Upper lobe of right lung (tissue), 1 donor: Measurements from ENCODE around the gene NUDT1. TPM values are rescaled to one million over a fixed set of nuclear protein-coding genes. Genes with fewer than 3 reads are reported as not detected.
"Not testable (repeated sequence)": the region's sequence is repeated elsewhere in the genome, so short reads cannot be mapped to it uniquely, and the experiment has no call there.

Experiments used
- ATAC-seq: fragments of 200-7000 bp; cut with Tn5 transposase; one replicate; pipeline ENCODE4 v1.9.1; 2020; ENCODE audit warnings: mild to moderate bottlenecking, moderate library complexity
- DNase-seq: peaks from one replicate; pipeline ENCODE4 v3.0.0-alpha.2; 2020
- H3K27ac ChIP-seq: fragments of 200-600 bp; one replicate; pipeline ENCODE4 v1.8.0; 2022
- H3K27me3 ChIP-seq: fragments of 200-600 bp; one replicate; pipeline ENCODE4 v1.8.0; 2022; ENCODE audit warnings: mild to moderate bottlenecking
- H3K36me3 ChIP-seq: fragments of 200-600 bp; one replicate; pipeline ENCODE4 v1.8.0; 2022
- H3K4me1 ChIP-seq: fragments of 200-600 bp; one replicate; pipeline ENCODE4 v1.8.0; 2022
- H3K4me3 ChIP-seq: fragments of 200-600 bp; one replicate; pipeline ENCODE4 v1.8.0; 2022; ENCODE audit warnings: mild to moderate bottlenecking
- H3K9me3 ChIP-seq: fragments of 200-600 bp; one replicate; pipeline ENCODE4 v1.8.0; 2022
- CTCF ChIP-seq: fragments of 200-600 bp; IDR thresholded peaks from one replicate; pipeline ENCODE4 v1.8.0; 2022; ENCODE audit warnings: antibody characterized with exemption
- intact Hi-C: fragments of 100-400 bp; cut with DNase I; formaldehyde crosslinking; loops from one replicate; pipeline ENCODE4 v1.11.0; 2022
- total RNA-seq: library from RNA; stranded (reverse); fragmentation: NEBNext Ultra II Directional; extraction: Animal tissue kit (Norgen Biotek cat#: 25700); gene quantifications from one replicate; pipeline ENCODE4 v1.2.1, GENCODE V29; 2021
- donor health status: DM: no; HTN: yes; CAD: no; lungs with severe emphysema.

The NUDT1 gene
- total RNA-seq, 1 donor from 2014 or later, result 13.2 TPM

GRCh38 chr7:2263176-2263575 lies 21.1 kb downstream of the NUDT1 start:
- no peaks in the 10 kb centered on the region for H3K27me3 ChIP-seq
- ATAC-seq (no peak), DNase-seq (no peak)
- peaks cover 23% of the 10 kb centered on the region for H3K36me3 ChIP-seq
- intact Hi-C loops, result no loop called here
- TF ChIP-seq CTCF, result no peak
- no peak overlapping the region for H3K4me3 ChIP-seq
- no peaks in the 10 kb centered on the region for H3K9me3 ChIP-seq
- H3K27ac ChIP-seq, result no peak overlapping the region
- no peaks in the 10 kb centered on the region for H3K4me1 ChIP-seq

- Histone ChIP-seq H3K27ac (no peak overlapping the region), H3K4me1 (no peaks in the 10 kb centered on the region), H3K27me3 (no peaks in the 10 kb centered on the region), H3K4me3 (no peak overlapping the region), H3K9me3 (no peaks in the 10 kb centered on the region), H3K36me3 (peaks cover 19% of the 10 kb centered on the region)
- ATAC-seq (no peak), DNase-seq (no peak)
- intact Hi-C loops, result no loop called here
- TF ChIP-seq CTCF, result no peak
These were observed 22.1 kb downstream of the NUDT1 start for GRCh38 chr7:2264158-2264557.

- no peak for DNase-seq
- Histone ChIP-seq H3K4me1 (no peaks in the 10 kb centered on the region), H3K4me3 (no peak overlapping the region), H3K36me3 (peaks cover 33% of the 10 kb centered on the region), H3K27me3 (no peaks in the 10 kb centered on the region), H3K9me3 (no peaks in the 10 kb centered on the region), H3K27ac (no peak overlapping the region)
- no peak for ATAC-seq
- intact Hi-C loops, result no loop called here
- no peak for TF ChIP-seq CTCF
These were observed 24.9 kb downstream of the NUDT1 start for GRCh38 chr7:2266911-2267310.

- H3K27me3 ChIP-seq, DNase-seq, ATAC-seq, H3K9me3 ChIP-seq, intact Hi-C loops, H3K4me3 ChIP-seq, H3K4me1 ChIP-seq: not testable (repeated sequence)
- Histone ChIP-seq H3K36me3 (peaks cover 36% of the 10 kb centered on the region), H3K27ac (peak overlapping the region; percentile 17)
These were observed 27.3 kb downstream of the NUDT1 start for GRCh38 chr7:2269089-2269990.

- no peaks in the 10 kb centered on the region for H3K9me3 ChIP-seq
- no peaks in the 10 kb centered on the region for H3K4me1 ChIP-seq
- peaks cover 43% of the 10 kb centered on the region for H3K36me3 ChIP-seq
- DNase-seq, result no peak
- H3K27ac ChIP-seq, result peak overlapping the region; percentile 17
- TF ChIP-seq CTCF, result no peak
- H3K27me3 ChIP-seq, result no peaks in the 10 kb centered on the region
- ATAC-seq, result no peak
- no peak overlapping the region for H3K4me3 ChIP-seq
- intact Hi-C loops, result no loop called here
These were observed 28.0 kb downstream of the NUDT1 start for GRCh38 chr7:2269991-2270460.

DNA sequence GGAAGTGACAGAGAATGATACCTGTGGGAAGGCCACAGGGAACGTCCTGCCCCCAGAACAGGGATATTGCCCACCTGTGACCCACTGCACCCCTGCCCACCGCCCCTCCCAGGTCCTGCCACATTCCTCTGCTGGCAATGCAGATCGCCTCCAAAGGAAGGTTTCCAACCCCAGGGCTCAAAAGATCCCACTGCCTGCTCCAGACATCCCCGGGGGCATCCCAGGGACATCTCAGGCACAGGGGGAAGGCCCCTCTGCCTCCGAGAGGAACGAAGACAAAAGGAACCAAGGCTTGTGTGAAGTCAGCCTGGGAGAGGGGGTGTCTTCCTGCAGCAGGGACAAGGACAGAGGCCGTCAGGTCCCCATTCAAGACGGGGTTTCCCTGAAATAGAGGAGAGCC lies 28.5 kb downstream of the NUDT1 start:
- H3K27ac ChIP-seq, result no peak overlapping the region
- no peak for ATAC-seq
- H3K4me3 ChIP-seq, result no peak overlapping the region
- DNase-seq, result no peak
- intact Hi-C loops, result no loop called here
- peaks cover 44% of the 10 kb centered on the region for H3K36me3 ChIP-seq
- H3K4me1 ChIP-seq, result no peaks in the 10 kb centered on the region
- no peak for TF ChIP-seq CTCF
- H3K9me3 ChIP-seq, result no peaks in the 10 kb centered on the region
- no peaks in the 10 kb centered on the region for H3K27me3 ChIP-seq
